MCF 10A (cell line): ENCODE results near the gene HLCS. TPM values are rescaled to one million over a fixed set of nuclear protein-coding genes. Genes with fewer than 3 reads are reported as not detected.

Experiments
- BruUV-seq: library from RNA; stranded (reverse); fragments of 400-500 nt; replicated peaks from 2 replicates; lab custom pipeline; 2021; lab: Mats Ljungman, UMichigan
- CTCF ChIA-PET: fragments of 300-600 bp; sonication (Branson Sonifier 250); formaldehyde crosslinking; extraction: SDS; loops from one replicate; lab custom pipeline; 2021; ENCODE audit warnings: antibody characterized with exemption, inconsistent platforms; lab: Yijun Ruan, JAX
- POLR2A ChIA-PET: fragments of 300-600, 350-650 bp; sonication (Branson Sonifier 250); formaldehyde crosslinking; extraction: SDS; loops from one replicate; lab custom pipeline; 2020; ENCODE audit warnings: antibody characterized with exemption, inconsistent platforms; lab: Yijun Ruan, JAX
- DNase-seq: peaks from one replicate; pipeline ENCODE4 v3.0.0-alpha.2; 2018; ENCODE audit not compliant: unreplicated experiment
- H3K27ac Mint-ChIP-seq: one replicate; pipeline ENCODE4 v1.8.0; 2022; ENCODE audit warnings: mild to moderate bottlenecking, low read depth, mixed read lengths; ENCODE audit not compliant: unreplicated experiment
- H3K27me3 Mint-ChIP-seq: one replicate; pipeline ENCODE4 v1.8.0; 2022; ENCODE audit warnings: mixed read lengths; ENCODE audit not compliant: insufficient read depth, unreplicated experiment
- H3K36me3 Mint-ChIP-seq: one replicate; pipeline ENCODE4 v1.8.0; 2022; ENCODE audit warnings: mild to moderate bottlenecking, moderate library complexity, mixed read lengths; ENCODE audit not compliant: insufficient read depth, unreplicated experiment
- H3K4me1 Mint-ChIP-seq: one replicate; pipeline ENCODE4 v1.8.0; 2022; ENCODE audit warnings: mixed read lengths; ENCODE audit not compliant: insufficient read depth, unreplicated experiment
- H3K4me3 Mint-ChIP-seq: one replicate; pipeline ENCODE4 v1.8.0; 2022; ENCODE audit warnings: mild to moderate bottlenecking, moderate library complexity, mixed read lengths; ENCODE audit not compliant: unreplicated experiment
- H3K9me3 Mint-ChIP-seq: one replicate; pipeline ENCODE4 v1.8.0; 2022; ENCODE audit warnings: mixed read lengths; ENCODE audit not compliant: unreplicated experiment
- CTCF ChIP-seq: fragments of 200-600 bp; IDR thresholded peaks from one replicate; pipeline ENCODE4 v1.8.0; 2022; ENCODE audit warnings: antibody characterized with exemption, mild to moderate bottlenecking; ENCODE audit not compliant: unreplicated experiment
- intact Hi-C: fragments of 100-400 bp; cut with micrococcal nuclease; formaldehyde crosslinking; loops from 2 replicates; pipeline ENCODE4 v1.14.1; 2022
- total RNA-seq: library from RNA; stranded (reverse); gene quantifications from 2 replicates; pipeline ENCODE4 v1.2.3, GENCODE V29; 2022

The HLCS gene
- total RNA-seq, 1 experiment from 2014 or later: 46.1 TPM

- H3K9me3 Mint-ChIP-seq: no peaks in the 10 kb centered on the region
- no TSS peak for BruUV-seq
- H3K4me3 Mint-ChIP-seq: no peak overlapping the region
- DNase-seq: no peak
- H3K27me3 Mint-ChIP-seq: no peaks in the 10 kb centered on the region
- peak overlapping the region; percentile 99 for H3K27ac Mint-ChIP-seq
- peaks cover 8% of the 10 kb centered on the region for H3K36me3 Mint-ChIP-seq
- ChIA-PET POLR2A (interaction anchor here (1.1 kb wide), 1 partner anchor 124 kb away, joined by 3 read pairs; no protein-coding TSS in a partner anchor), CTCF (interaction anchor here (0.8 to 1.0 kb wide), 2 partner anchors 58 to 278 kb away, joined by 3 to 4 read pairs; no protein-coding TSS in a partner anchor)
- H3K4me1 Mint-ChIP-seq: peaks cover 6% of the 10 kb centered on the region
- intact Hi-C loops: no loop called here
- no peak for TF ChIP-seq CTCF
These were observed 58.1 kb downstream of the HLCS start for GRCh38 chr21:36908260-36908908.

- Mint-ChIP-seq H3K9me3 (no peaks in the 10 kb centered on the region), H3K4me3 (no peak overlapping the region), H3K27me3 (no peaks in the 10 kb centered on the region), H3K27ac (no peak overlapping the region), H3K36me3 (peaks cover 5% of the 10 kb centered on the region), H3K4me1 (no peaks in the 10 kb centered on the region)
- intact Hi-C loops: no loop called here
- ChIA-PET POLR2A (no interaction called here), CTCF (interaction anchor here (0.6 kb wide), 1 partner anchor 138 kb away, joined by 3 read pairs; no protein-coding TSS in a partner anchor)
- TF ChIP-seq CTCF: no peak
- BruUV-seq: no TSS peak
- no peak for DNase-seq
These were observed 62.3 kb downstream of the HLCS start for GRCh38 chr21:36904093-36904666.

GRCh38 chr21:36902793-36903192 lies 63.7 kb downstream of the HLCS start:
- Mint-ChIP-seq H3K4me3 (no peak overlapping the region), H3K27ac (no peak overlapping the region), H3K36me3 (peaks cover 5% of the 10 kb centered on the region), H3K4me1 (no peaks in the 10 kb centered on the region), H3K27me3 (no peaks in the 10 kb centered on the region), H3K9me3 (no peaks in the 10 kb centered on the region)
- ChIA-PET CTCF (no interaction called here), POLR2A (no interaction called here)
- BruUV-seq: no TSS peak
- TF ChIP-seq CTCF: no peak
- DNase-seq: no peak
- intact Hi-C loops: no loop called here

GRCh38 chr21:36902331-36902730 lies 64.1 kb downstream of the HLCS start:
- Mint-ChIP-seq H3K27ac (no peak overlapping the region), H3K4me1 (no peaks in the 10 kb centered on the region), H3K27me3 (no peaks in the 10 kb centered on the region), H3K9me3 (no peaks in the 10 kb centered on the region), H3K36me3 (peaks cover 5% of the 10 kb centered on the region), H3K4me3 (no peak overlapping the region)
- no peak for TF ChIP-seq CTCF
- intact Hi-C loops: no loop called here
- CTCF ChIA-PET: no interaction called here
- DNase-seq: no peak
- BruUV-seq: no TSS peak
- POLR2A ChIA-PET: no interaction called here
